ENCODE data around the gene KCTD10. TPM values are rescaled to one million over a fixed set of nuclear protein-coding genes. Genes with fewer than 3 reads are reported as not detected.

The KCTD10 gene
- 127 and 145 TPM in 2 replicates for total RNA-seq

GRCh38 chr12:109477185-109477962, at the start of gene KCTD10, which contains the start of gene UBE3B:
Gene KCTD10 (minus strand): TSS chr12:109477300. CDS start chr12:109477262, 38 bp downstream.
Gene UBE3B (plus strand): TSS chr12:109477634. CDS start chr12:109483552, 5,918 bp downstream.

Other genes starting within 250 kb of the KCTD10 start
- gene FOXN4, start 168.0 kb downstream of the KCTD10 start, total RNA-seq, result not detected in 2 replicates
- gene MYO1H, start 129.4 kb downstream of the KCTD10 start, total RNA-seq, result not detected in 2 replicates
- 40.0 and 47.7 TPM in 2 replicates for gene UBE3B, start 334 bp upstream of the KCTD10 start, total RNA-seq
- 32.1 and 38.2 TPM in 2 replicates for gene MMAB, start 96.2 kb upstream of the KCTD10 start, total RNA-seq
- 11.5 and 14.1 TPM in 2 replicates for gene MVK, start 96.5 kb upstream of the KCTD10 start, total RNA-seq
- 0.39 and 0.43 TPM in 2 replicates for gene FAM222A, start 236.5 kb upstream of the KCTD10 start, total RNA-seq